HL-60 (cell line): Measurements from ENCODE around the gene PCA3.

Experiments used
- POLR2AphosphoS5 ChIP-seq: IDR thresholded peaks from 2 replicates; pipeline ENCODE4 v1.6.1; 2012; ENCODE audit warnings: low read depth
- TF ChIP-seq, protein P1 (sequence below): IDR thresholded peaks from one replicate; pipeline ENCODE4 v1.5.1; 2011; ENCODE audit warnings: low read length, control low read depth, inconsistent platforms; ENCODE audit not compliant: insufficient read depth

DNA sequence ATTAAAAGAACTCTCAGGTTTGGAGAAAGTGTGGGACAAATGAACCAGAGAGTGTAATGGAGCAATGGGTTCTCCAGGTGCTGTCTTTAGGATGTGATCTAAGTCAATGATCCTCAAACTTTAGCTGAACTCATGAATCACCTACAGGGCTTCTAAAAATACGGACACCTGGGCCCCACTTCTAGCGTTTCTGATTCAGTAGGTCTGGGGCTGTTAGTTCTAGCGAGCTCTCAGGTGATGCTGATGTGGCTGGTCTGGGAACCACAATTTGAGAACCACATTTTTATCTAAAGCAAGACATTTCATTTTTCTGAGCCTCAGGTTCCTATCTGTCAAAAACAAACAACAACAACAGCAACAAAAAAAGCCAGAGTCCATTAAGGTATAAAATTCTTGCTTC, 35.1 kb upstream of the PCA3 start:
- TF ChIP-seq, protein P1, sequence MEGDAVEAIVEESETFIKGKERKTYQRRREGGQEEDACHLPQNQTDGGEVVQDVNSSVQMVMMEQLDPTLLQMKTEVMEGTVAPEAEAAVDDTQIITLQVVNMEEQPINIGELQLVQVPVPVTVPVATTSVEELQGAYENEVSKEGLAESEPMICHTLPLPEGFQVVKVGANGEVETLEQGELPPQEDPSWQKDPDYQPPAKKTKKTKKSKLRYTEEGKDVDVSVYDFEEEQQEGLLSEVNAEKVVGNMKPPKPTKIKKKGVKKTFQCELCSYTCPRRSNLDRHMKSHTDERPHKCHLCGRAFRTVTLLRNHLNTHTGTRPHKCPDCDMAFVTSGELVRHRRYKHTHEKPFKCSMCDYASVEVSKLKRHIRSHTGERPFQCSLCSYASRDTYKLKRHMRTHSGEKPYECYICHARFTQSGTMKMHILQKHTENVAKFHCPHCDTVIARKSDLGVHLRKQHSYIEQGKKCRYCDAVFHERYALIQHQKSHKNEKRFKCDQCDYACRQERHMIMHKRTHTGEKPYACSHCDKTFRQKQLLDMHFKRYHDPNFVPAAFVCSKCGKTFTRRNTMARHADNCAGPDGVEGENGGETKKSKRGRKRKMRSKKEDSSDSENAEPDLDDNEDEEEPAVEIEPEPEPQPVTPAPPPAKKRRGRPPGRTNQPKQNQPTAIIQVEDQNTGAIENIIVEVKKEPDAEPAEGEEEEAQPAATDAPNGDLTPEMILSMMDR: no peak
- TF ChIP-seq POLR2AphosphoS5: no peak
